D341Med (cell line): Measurements from ENCODE around the gene CSF2.
"Not testable (repeated sequence)": the region's sequence is repeated elsewhere in the genome, so short reads cannot be mapped to it uniquely, and the experiment has no call there.

ENCODE experiments used
- DNase-seq: peaks from one replicate; pipeline ENCODE4 v3.0.0; 2012; ENCODE audit warnings: low spot score

Gene CSF2

DNA sequence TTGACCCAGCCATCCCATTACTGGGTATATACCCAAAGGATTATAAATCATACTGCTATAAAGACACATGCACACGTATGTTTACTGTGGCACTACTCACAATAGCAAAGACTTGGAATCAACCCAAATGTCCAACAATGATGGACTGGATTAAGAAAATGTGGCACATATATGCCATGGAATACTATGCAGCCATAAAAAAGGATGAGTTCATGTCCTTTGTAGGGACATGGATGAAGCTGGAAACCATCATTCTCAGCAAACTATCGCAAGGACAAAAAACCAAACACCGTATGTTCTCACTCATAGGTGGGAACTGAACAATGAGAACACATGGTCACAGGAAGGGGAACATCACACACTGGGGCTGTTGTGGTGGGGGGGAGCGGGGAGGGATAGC lies 35.4 kb downstream of the CSF2 start:
- DNase-seq = not testable (repeated sequence)

DNA sequence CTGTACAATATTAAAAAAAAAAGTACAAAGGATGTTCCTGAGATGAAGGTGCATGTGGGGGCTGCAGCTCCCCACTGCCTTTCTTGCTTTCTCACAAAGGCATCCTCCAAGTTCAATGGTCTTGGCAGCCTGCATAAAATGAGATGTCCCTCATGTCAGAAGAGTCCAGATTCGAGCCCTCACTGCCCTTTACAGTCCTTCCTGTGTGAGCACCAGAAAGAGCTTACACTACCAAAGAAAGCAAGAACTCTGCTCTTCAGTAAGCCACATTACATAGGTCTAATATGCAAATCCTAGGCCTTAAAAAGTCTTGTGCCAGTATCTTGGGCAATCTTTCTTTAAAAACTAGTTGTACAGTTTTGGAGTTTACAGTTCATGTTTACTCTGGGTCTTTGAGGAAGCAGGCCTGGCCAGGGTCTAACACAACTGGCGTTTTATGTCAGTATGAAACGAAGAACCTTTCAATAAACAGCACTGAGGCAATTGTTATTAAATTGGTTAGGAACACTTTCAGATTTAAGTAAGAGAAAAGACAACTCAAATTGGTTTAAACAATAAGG lies 36.0 kb downstream of the CSF2 start:
- no peak for DNase-seq

DNA sequence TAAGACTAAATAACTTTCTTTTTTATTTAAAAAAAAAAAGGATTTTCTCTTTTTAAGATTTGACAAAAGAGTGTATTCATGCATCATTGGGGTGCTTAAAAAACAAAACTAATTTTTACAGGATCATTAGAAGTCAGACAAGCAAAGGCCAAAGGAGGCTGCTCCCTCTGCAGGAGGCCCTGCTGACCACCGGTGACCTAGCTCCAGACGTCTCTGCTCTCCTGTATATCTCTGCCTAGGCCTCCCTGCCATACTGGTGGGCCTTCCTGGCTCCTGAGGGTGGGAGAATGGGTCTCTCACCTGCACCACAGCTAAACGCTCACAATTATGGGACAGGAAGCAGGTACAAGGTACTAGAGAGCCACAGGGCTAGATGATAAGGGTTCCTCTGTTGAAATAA lies 36.6 kb downstream of the CSF2 start:
- no peak for DNase-seq

DNA sequence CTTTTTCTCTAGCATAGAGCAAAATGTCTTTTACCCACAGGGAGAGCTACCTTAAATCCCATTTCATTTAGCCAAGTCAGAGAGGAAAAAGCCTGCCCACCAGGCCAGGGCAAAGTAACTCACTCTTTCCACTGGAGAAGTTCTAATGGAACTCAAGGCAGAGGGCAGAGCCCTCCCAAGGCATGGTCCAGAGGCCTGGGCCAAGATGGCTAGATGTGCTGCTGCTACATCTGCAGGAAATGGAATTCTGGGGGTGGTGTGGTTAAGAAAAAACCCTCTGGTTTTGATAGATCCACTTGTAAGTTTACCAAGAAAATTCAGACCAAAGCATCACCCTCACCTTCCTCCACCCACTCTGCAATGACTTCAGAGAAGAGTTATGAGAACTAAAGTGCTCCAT lies 37.3 kb downstream of the CSF2 start:
- no peak for DNase-seq

DNA sequence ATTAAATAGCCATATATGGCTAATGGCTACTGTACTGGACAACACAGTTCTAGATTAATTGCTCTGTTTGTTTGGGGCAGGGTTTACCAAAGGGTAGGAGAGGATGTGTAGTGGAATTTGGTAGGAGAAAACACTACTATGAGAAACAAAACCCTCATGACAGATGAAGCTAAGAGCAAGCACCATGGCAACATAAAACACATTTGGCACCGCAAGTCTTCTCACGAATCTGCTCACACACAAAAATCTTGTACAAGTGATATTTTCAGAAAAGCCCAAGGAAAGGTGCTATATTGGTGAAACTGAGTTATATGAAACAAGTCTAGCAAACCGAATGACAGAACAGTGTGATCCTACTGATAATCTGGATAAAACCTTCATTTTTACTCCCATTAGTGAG lies 38.5 kb downstream of the CSF2 start:
- no peak for DNase-seq

DNA sequence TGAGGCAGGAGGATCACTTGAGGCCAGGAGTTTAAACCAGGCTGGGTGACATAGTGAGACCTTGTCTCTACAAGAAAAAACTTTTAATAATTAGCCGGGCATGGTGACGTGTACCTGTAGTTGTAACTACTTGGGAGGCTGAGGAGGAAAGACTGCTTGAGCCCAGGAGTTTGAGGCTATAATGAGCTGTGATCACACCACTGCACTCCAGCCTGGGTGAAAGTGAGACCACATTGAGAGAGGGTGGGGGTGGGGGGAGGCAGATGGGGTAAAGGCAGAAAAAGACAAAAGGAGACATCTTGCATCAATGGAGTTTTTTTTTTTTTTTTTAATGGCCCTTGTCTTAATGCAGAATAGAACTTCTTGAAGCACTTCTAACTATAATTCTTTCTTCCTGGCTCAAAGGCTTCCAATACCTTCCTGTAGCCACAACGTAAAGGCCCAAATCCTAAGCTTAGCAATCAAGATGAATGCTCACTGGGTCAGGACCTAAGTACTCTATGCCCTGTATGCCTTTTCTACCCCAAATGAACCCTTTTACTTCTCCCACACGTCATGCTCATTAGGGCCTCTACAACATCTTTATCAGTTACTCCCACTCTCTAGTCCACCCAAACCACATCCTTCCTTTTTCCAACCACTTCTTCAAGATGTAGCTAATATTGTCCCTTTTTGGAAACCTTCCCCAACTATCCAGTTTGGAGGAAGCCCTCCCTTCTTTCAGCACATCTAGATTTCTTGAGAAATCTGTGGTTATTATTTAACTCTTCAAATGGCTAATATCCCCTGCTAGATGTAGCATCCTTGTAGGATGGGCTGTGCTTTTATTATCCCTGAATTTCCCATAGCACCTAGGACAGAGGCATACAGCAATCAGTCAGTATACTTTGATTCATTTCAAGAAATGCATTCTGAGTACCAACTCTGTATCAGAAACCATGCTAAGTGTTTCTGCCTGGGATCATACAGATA lies 40.8 kb downstream of the CSF2 start:
- no peak for DNase-seq

DNA sequence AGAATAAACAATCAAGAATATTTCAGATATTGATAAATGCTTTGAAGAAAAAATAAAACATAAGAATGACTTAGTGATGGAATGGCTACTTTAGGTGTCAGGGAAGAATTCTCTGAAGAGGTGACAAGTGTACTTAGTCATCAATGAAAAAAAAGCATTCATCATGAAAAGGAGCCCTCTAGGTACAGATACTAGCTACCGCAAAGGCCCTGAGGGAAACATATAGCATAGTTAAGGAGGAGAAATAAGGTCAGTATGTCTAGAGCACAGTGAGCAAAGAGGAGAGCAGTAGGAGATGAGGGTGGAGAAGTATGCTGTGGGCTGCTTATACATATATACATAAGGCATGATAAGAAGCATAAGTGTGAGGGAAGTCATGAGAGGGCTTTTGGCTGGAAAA lies 41.8 kb downstream of the CSF2 start:
- no peak for DNase-seq

DNA sequence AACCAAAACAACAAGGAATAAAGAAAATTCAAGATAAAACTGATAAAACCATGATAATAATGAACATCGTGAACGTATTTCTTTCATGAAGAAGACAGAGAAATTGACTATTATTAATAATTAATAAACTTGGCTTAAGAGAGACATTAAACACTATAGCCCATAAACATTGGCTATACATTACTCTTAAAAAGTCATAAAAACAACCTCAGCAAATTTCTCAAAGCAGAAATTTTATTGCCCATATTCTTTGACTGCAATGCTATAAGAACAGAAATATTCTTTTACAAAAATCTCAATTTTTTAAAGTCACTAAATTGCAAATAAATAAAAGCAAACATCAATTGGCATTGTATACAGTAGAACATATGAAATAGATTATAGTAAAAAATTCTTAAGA lies 42.5 kb downstream of the CSF2 start:
- no peak for DNase-seq

DNA sequence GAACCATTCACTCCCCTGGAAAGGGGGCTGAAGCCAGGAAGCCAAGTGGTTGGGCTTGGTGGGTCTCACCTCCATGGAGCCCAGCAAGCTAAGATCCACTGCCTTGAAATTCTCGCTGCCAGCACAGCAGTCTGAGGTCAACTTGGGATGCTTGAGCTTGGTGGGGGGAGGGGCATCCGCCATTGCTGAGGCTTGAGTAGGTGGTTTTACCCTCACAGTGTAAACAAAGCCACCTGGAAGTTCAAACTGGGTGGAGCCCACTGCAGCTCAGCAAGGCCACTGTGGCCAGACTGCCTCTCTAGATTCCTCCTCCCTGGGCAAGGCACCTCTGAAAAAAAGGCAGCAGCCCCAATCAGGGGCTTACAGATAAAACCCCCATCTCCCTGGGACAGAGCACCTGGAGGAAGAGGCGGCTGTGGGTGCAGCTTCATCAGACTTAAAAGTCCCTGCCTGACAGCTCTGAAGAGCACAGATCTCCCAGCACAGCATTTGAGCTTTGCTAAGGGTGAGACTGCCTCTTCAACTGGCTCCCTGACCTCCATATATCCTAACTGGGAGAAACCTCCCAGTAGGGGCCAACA lies 43.4 kb downstream of the CSF2 start:
- not testable (repeated sequence) for DNase-seq

DNA sequence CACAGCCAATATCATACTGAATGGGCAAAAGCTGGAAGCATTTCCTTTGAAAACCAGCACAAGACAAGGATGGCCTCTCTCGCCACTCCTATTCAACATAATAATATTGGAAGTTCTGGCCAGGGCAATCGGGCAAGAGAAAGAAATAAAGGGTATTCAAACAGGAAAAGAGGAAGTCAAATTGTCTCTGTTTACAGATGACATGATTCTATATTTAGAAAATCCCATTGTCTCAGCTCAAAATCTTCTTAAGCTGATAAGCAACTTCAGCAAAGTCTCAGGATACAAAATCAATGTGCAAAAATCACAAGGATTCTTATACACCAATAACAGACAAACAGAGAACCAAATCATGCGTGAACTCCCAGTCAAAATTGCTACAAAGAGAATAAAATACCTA lies 47.1 kb downstream of the CSF2 start:
- DNase-seq = not testable (repeated sequence)

DNA sequence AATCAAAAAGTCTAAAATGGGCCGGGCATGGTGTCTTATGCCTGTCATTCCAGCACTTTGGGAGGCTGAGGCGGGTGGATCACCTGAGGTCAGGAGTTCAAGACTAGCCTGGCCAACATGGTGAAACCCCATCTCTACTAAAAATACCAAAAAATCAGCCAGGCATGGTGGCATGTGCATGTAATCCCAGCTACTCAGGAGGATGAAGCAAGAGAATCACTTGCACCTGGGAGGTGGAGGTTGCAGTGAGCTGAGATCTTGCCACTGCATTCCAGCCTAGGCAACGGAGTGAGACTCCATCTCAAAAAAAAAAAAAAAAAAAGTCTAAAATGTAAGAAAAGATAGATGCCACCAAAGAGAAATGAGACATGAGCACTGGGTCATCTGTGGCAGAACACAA lies 49.4 kb downstream of the CSF2 start:
- not testable (repeated sequence) for DNase-seq

DNA sequence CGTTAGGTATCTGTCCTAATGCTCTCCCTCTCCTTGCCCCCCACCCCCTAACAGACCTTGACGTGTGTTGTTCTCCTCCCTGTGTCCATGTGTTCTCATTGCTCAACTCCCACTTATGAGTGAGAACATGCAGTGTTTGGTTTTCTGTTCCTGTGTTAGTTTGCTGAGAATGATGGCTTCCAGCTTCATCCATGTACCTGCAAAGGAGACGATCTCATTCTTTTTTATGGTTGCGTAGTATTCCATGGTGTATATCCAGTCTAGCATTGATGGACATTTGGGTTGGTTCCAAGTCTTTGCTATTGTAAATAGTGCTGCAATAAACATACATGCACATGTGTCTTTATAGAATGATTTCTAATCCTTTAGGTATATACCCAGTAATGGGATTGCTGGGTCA lies 50.0 kb downstream of the CSF2 start:
- not testable (repeated sequence) for DNase-seq
